ENCODE data around the gene RTN4RL1. TPM values are rescaled to one million over a fixed set of nuclear protein-coding genes. Genes with fewer than 3 reads are reported as not detected.

RTN4RL1 gene
- total RNA-seq, 3 donors from 2014 or later (not counting 1 experiment from before 2014, with no cell fraction given), result 0.15 to 0.23 TPM; not detected in 1

DNA sequence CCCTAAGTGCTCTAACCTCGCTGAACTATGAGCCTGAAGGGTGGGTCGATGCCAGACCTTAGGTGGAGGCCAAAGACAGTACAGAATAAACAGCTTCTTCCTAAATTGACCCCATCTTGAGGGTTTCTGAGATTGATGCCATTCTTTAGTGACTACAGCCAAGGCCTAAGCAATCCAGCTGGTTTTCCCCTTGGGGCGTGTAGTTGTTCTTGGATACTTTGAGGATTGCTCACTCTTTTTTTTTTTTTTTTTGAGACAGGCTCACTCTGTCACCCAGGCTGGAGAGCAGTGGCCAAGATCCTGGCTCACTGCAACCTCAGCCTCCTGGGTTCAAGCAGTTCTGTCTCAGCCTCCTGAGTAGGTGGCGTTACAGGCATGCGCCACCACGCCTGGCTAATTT, 18.7 kb upstream of the RTN4RL1 start:
- H3K4me1 Mint-ChIP-seq, result peaks cover 17 to 18% of the 10 kb centered on the region in 2 donors
- ATAC-seq (no peak), DNase-seq (no peak)
- peaks cover 12% of the 10 kb centered on the region for H3K36me3 ChIP-seq (ENCODE audit: control insufficient read depth, insufficient read depth, low read length)
- H3K4me3 Mint-ChIP-seq, result peak overlapping the region; percentile 58
- no peaks in the 10 kb centered on the region for H3K27me3 ChIP-seq (ENCODE audit: control insufficient read depth, insufficient read depth, low read length)
- H3K27ac Mint-ChIP-seq, result peak overlapping the region; percentile 89 to 98
- H3K4me3 ChIP-seq (ENCODE audit: low read length), result no peak overlapping the region
- WGBS (ENCODE audit: insufficient coverage), result 96% methylated on average over 4 of the region's 6 CpGs
- H3K27ac ChIP-seq (ENCODE audit: low read length), result no peak overlapping the region
- H3K9me3 Mint-ChIP-seq, result no peaks in the 10 kb centered on the region
- peaks cover 0 to 4% of the 10 kb centered on the region in 2 donors for H3K27me3 Mint-ChIP-seq (ENCODE audit: low read depth in 2 of 2)
- intact Hi-C loops (cut with micrococcal nuclease), result loop anchor here (5.0 kb wide), 1 partner anchor 359 kb away; the partner anchor contains the start of gene MNT
- H3K36me3 Mint-ChIP-seq, result no peaks in the 10 kb centered on the region
- H3K9me3 ChIP-seq (ENCODE audit: control insufficient read depth, insufficient read depth, low read length), result no peaks in the 10 kb centered on the region
- TF ChIP-seq, protein P1, sequence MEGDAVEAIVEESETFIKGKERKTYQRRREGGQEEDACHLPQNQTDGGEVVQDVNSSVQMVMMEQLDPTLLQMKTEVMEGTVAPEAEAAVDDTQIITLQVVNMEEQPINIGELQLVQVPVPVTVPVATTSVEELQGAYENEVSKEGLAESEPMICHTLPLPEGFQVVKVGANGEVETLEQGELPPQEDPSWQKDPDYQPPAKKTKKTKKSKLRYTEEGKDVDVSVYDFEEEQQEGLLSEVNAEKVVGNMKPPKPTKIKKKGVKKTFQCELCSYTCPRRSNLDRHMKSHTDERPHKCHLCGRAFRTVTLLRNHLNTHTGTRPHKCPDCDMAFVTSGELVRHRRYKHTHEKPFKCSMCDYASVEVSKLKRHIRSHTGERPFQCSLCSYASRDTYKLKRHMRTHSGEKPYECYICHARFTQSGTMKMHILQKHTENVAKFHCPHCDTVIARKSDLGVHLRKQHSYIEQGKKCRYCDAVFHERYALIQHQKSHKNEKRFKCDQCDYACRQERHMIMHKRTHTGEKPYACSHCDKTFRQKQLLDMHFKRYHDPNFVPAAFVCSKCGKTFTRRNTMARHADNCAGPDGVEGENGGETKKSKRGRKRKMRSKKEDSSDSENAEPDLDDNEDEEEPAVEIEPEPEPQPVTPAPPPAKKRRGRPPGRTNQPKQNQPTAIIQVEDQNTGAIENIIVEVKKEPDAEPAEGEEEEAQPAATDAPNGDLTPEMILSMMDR (IDR thresholded peaks at IDR 0.05), result no peak
- peaks cover 24% of the 10 kb centered on the region for H3K4me1 ChIP-seq (ENCODE audit: control insufficient read depth, insufficient read depth, low read length)

DNA sequence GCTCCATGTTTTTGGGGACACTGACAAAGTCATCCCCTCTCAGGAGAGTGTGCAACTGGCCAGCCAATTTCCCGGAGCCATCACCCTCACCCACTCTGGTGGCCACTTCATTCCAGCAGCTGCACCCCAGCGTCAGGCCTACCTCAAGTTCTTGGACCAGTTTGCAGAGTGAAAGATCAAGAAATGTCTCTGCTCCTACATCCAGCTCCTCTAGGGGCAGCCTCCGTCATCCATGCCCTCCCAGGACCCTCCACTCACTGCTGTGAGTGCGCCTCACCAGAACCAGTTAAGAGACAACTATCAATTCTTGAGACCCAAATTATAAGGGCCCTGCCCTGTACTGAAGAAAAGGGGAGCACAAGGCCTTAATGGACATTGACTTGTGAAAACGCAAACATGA, 17.8 kb upstream of the RTN4RL1 start:
- no peak for DNase-seq
- H3K27me3 Mint-ChIP-seq (ENCODE audit: low read depth in 2 of 2), result peaks cover 0 to 1% of the 10 kb centered on the region in 2 donors
- H3K36me3 ChIP-seq (ENCODE audit: control insufficient read depth, insufficient read depth, low read length), result peaks cover 19% of the 10 kb centered on the region
- H3K36me3 Mint-ChIP-seq, result no peaks in the 10 kb centered on the region
- peaks cover 22% of the 10 kb centered on the region for H3K4me1 ChIP-seq (ENCODE audit: control insufficient read depth, insufficient read depth, low read length)
- H3K4me3 Mint-ChIP-seq, result peak overlapping the region; percentile 92
- no peaks in the 10 kb centered on the region for H3K9me3 Mint-ChIP-seq
- no peaks in the 10 kb centered on the region for H3K9me3 ChIP-seq (ENCODE audit: control insufficient read depth, insufficient read depth, low read length)
- TF ChIP-seq, protein P1 (IDR thresholded peaks at IDR 0.05), result no peak
- ATAC-seq, result no peak
- peaks cover 17 to 18% of the 10 kb centered on the region in 2 donors for H3K4me1 Mint-ChIP-seq
- 95% methylated on average over 5 of the region's 5 CpGs for WGBS (ENCODE audit: insufficient coverage)
- H3K27ac ChIP-seq (ENCODE audit: low read length), result peak overlapping the region; percentile 85
- H3K27ac Mint-ChIP-seq, result peak overlapping the region; percentile 89 to 98
- no peaks in the 10 kb centered on the region for H3K27me3 ChIP-seq (ENCODE audit: control insufficient read depth, insufficient read depth, low read length)
- intact Hi-C loops (cut with micrococcal nuclease), result loop anchor here (1.0 to 5.0 kb wide), 2 partner anchors 13 to 359 kb away; partner anchors contain the start of genes DPH1 and MNT
- H3K4me3 ChIP-seq (ENCODE audit: low read length), result no peak overlapping the region

DNA sequence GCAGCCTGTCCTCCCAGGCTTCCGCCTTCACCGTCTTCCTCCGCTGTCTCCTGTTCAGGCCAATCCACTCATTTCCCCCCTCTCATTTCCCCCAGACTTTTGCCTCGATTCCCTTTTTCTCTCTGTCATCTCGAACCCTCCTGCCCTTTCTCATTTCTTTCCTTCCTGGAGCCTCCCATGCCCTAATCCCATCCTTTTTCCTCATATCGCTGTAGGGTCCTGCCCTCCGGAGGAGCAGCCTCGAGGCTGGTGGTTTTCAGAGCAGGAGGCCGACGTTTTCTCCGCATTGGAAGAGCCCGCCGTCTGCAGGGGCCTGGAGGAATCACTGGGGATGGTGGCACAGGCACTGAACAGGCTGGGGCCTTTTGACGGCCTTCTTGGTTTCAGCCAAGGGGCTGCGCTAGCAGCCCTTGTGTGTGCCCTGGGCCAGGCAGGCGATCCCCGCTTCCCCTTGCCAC, 17.3 kb upstream of the RTN4RL1 start:
- Mint-ChIP-seq H3K4me3 (peak overlapping the region; percentile 92), H3K27me3 (ENCODE audit: low read depth in 2 of 2) (no peaks in the 10 kb centered on the region), H3K36me3 (no peaks in the 10 kb centered on the region), H3K9me3 (no peaks in the 10 kb centered on the region), H3K4me1 (peaks cover 17 to 18% of the 10 kb centered on the region in 2 donors), H3K27ac (peak overlapping the region; percentile 89 to 98)
- Histone ChIP-seq H3K27me3 (ENCODE audit: control insufficient read depth, insufficient read depth, low read length) (no peaks in the 10 kb centered on the region), H3K4me3 (ENCODE audit: low read length) (peak overlapping the region; percentile 71), H3K4me1 (ENCODE audit: control insufficient read depth, insufficient read depth, low read length) (peaks cover 22% of the 10 kb centered on the region), H3K9me3 (ENCODE audit: control insufficient read depth, insufficient read depth, low read length) (no peaks in the 10 kb centered on the region), H3K36me3 (ENCODE audit: control insufficient read depth, insufficient read depth, low read length) (peaks cover 22% of the 10 kb centered on the region), H3K27ac (ENCODE audit: low read length) (peak overlapping the region; percentile 85)
- ATAC-seq (no peak), DNase-seq (peak in 1 of 2 donors; percentile 43)
- 29% methylated on average over 17 of the region's 17 CpGs for WGBS (ENCODE audit: insufficient coverage)
- TF ChIP-seq, protein P1 (IDR thresholded peaks at IDR 0.05), result no peak
- intact Hi-C loops (cut with micrococcal nuclease), result loop anchor here (1.0 to 5.0 kb wide), 2 partner anchors 12 to 360 kb away; partner anchors contain the start of genes DPH1 and MNT

Measured in natural killer cell (primary cell).